HepG2 (cell line): ENCODE results near the gene SRGAP3.

ENCODE experiments used
- FOXA3 ChIP-seq: IDR thresholded peaks from 2 replicates; pipeline ENCODE4 v1.6.1; 2016; ENCODE audit warnings: missing genetic modification reagents, missing compliant biosample characterization
- SMAD1 ChIP-seq: sonication (generic); formaldehyde crosslinking; IDR thresholded peaks from 2 replicates; pipeline ENCODE4 v1.4.0; 2020; ENCODE audit warnings: missing genetic modification reagents, low read depth, mild to moderate bottlenecking, borderline replicate concordance
- XBP1 ChIP-seq: sonication (generic); formaldehyde crosslinking; IDR thresholded peaks from 2 replicates; pipeline ENCODE4 v1.5.0; 2020; ENCODE audit warnings: missing genetic modification reagents
- ZKSCAN8 ChIP-seq: IDR thresholded peaks from 2 replicates; pipeline ENCODE4 v1.6.1; 2016; ENCODE audit warnings: borderline replicate concordance, missing genetic modification reagents, missing compliant biosample characterization
- ZNF274 ChIP-seq: sonication (generic); formaldehyde crosslinking; IDR thresholded peaks from 2 replicates; pipeline ENCODE4 v1.5.1; 2020; ENCODE audit warnings: mild to moderate bottlenecking, missing genetic modification reagents
- ZNF83 ChIP-seq: sonication (generic); formaldehyde crosslinking; IDR thresholded peaks from 2 replicates; pipeline ENCODE4 v1.4.0; 2020; ENCODE audit warnings: missing genetic modification reagents, mild to moderate bottlenecking, borderline replicate concordance
- TF ChIP-seq, protein P1 (sequence below): sonication (generic); formaldehyde crosslinking; IDR thresholded peaks from 2 replicates; pipeline ENCODE4 v1.5.0; 2020; ENCODE audit warnings: mild to moderate bottlenecking, missing genetic modification reagents, moderate library complexity
- TF ChIP-seq, protein P2 (sequence below): sonication (generic); formaldehyde crosslinking; conservative IDR thresholded peaks from 2 replicates; pipeline ENCODE4 v1.8.1; 2023; ENCODE audit warnings: missing genetic modification reagents
- TF ChIP-seq, protein P3 (sequence below): sonication (generic); formaldehyde crosslinking; IDR thresholded peaks from 2 replicates; pipeline ENCODE4 v1.4.0; 2020; ENCODE audit warnings: low read depth, mild to moderate bottlenecking, missing genetic modification reagents

DNA sequence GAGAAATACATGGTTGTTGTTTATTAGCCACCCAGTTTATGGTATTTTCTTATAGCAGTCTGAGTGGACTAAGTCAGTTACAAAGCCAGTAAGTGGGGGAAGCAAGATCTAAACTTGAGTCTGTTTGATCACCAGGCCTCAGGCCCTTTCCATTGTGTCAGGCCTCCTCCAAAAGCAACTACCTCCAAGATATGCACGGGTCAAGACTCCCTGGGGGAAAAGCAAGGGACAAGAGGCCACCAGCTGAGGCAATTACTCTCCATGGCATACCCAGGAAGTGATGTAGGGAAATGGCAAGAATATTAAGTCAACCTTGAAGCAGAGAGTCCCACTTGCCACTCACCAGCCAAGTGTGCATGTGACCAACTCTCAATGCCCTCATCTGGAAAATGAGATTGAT, 28.6 kb upstream of the SRGAP3 start:
- TF ChIP-seq, protein P1, sequence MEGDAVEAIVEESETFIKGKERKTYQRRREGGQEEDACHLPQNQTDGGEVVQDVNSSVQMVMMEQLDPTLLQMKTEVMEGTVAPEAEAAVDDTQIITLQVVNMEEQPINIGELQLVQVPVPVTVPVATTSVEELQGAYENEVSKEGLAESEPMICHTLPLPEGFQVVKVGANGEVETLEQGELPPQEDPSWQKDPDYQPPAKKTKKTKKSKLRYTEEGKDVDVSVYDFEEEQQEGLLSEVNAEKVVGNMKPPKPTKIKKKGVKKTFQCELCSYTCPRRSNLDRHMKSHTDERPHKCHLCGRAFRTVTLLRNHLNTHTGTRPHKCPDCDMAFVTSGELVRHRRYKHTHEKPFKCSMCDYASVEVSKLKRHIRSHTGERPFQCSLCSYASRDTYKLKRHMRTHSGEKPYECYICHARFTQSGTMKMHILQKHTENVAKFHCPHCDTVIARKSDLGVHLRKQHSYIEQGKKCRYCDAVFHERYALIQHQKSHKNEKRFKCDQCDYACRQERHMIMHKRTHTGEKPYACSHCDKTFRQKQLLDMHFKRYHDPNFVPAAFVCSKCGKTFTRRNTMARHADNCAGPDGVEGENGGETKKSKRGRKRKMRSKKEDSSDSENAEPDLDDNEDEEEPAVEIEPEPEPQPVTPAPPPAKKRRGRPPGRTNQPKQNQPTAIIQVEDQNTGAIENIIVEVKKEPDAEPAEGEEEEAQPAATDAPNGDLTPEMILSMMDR (CRISPR knock-in tag): no peak
- no peak for TF ChIP-seq ZNF83 (CRISPR knock-in tag)
- no peak for TF ChIP-seq FOXA3 (CRISPR knock-in tag)
- TF ChIP-seq ZKSCAN8 (CRISPR knock-in tag): no peak
- TF ChIP-seq, protein P2, sequence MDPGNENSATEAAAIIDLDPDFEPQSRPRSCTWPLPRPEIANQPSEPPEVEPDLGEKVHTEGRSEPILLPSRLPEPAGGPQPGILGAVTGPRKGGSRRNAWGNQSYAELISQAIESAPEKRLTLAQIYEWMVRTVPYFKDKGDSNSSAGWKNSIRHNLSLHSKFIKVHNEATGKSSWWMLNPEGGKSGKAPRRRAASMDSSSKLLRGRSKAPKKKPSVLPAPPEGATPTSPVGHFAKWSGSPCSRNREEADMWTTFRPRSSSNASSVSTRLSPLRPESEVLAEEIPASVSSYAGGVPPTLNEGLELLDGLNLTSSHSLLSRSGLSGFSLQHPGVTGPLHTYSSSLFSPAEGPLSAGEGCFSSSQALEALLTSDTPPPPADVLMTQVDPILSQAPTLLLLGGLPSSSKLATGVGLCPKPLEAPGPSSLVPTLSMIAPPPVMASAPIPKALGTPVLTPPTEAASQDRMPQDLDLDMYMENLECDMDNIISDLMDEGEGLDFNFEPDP: no peak
- no peak for TF ChIP-seq SMAD1 (CRISPR knock-in tag)
- no peak for TF ChIP-seq ZNF274 (CRISPR knock-in tag)
- no peak for TF ChIP-seq XBP1 (CRISPR knock-in tag)
- TF ChIP-seq, protein P3, sequence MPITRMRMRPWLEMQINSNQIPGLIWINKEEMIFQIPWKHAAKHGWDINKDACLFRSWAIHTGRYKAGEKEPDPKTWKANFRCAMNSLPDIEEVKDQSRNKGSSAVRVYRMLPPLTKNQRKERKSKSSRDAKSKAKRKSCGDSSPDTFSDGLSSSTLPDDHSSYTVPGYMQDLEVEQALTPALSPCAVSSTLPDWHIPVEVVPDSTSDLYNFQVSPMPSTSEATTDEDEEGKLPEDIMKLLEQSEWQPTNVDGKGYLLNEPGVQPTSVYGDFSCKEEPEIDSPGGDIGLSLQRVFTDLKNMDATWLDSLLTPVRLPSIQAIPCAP (CRISPR knock-in tag): no peak
